Panc1 (cell line): ENCODE results near the gene CACNA1D. TPM values are rescaled to one million over a fixed set of nuclear protein-coding genes. Genes with fewer than 3 reads are reported as not detected.

Experiments used
- ATAC-seq: fragments of 200-7000 bp; cut with Tn5 transposase; 2 replicates; pipeline ENCODE4 v1.9.1; 2020; ENCODE audit warnings: mild to moderate bottlenecking, moderate library complexity
- BruUV-seq: library from RNA; stranded (reverse); fragments of 400-500 nt; replicated peaks from 2 replicates; lab custom pipeline; 2021; lab: Mats Ljungman, UMichigan
- CTCF ChIA-PET: fragments of 300-600 bp; sonication (Branson Sonifier 250); formaldehyde crosslinking; loops from one replicate; lab custom pipeline; 2022; ENCODE audit warnings: antibody characterized with exemption; lab: Charles Lee
- POLR2A ChIA-PET: fragments of 300-600 bp; sonication (Branson Sonifier 250); formaldehyde crosslinking; loops from one replicate; lab custom pipeline; 2022; ENCODE audit warnings: antibody characterized with exemption; lab: Charles Lee
- DNase-seq: peaks from one replicate; pipeline ENCODE4 v3.0.0-alpha.2; 2010; ENCODE audit warnings: low read depth, low spot score
- H3K27ac ChIP-seq: 2 replicates; pipeline ENCODE4 v1.5.1; 2011; ENCODE audit warnings: mild to moderate bottlenecking, low read length, inconsistent platforms
- H3K27me3 ChIP-seq: fragments of 200-500 bp; sonication (Bioruptor generic); 2 replicates; pipeline ENCODE4 v1.6.0; 2014; ENCODE audit warnings: low read length, inconsistent platforms; ENCODE audit not compliant: control insufficient read depth, insufficient read depth
- H3K36me3 ChIP-seq: fragments of 200-500 bp; sonication (Bioruptor generic); 2 replicates; pipeline ENCODE4 v1.5.1; 2014; ENCODE audit warnings: inconsistent platforms, mild to moderate bottlenecking, low read length, moderate library complexity; ENCODE audit not compliant: control insufficient read depth, insufficient read depth
- H3K4me1 ChIP-seq: 2 replicates; pipeline ENCODE4 v1.5.1; 2011; ENCODE audit warnings: inconsistent platforms, mild to moderate bottlenecking, low read length, moderate library complexity; ENCODE audit not compliant: control insufficient read depth, insufficient read depth
- H3K4me3 ChIP-seq, 2 experiments: 2 replicates each; pipeline ENCODE4 v1.5.1; 2011 to 2012; ENCODE audit warnings: low read depth in 2 of 2, low read length in 2 of 2, mild to moderate bottlenecking in 2 of 2, inconsistent platforms in 1 of 2, moderate library complexity in 1 of 2
- H3K9me3 ChIP-seq: fragments of 200-500 bp; sonication (Bioruptor generic); 2 replicates; pipeline ENCODE4 v1.5.1; 2014; ENCODE audit warnings: low read depth, mild to moderate bottlenecking, inconsistent platforms, low read length, moderate library complexity; ENCODE audit not compliant: control insufficient read depth, insufficient read depth
- CTCF ChIP-seq: fragments of 450-650 bp; IDR thresholded peaks from 2 replicates; pipeline ENCODE4 v1.5.1; 2017; ENCODE audit warnings: mild to moderate bottlenecking
- POLR2AphosphoS5 ChIP-seq: IDR thresholded peaks from 2 replicates; pipeline ENCODE4 v1.6.1; 2012; ENCODE audit warnings: mild to moderate bottlenecking, low read depth, low read length, moderate library complexity
- REST ChIP-seq, 2 experiments: IDR thresholded peaks; 2 replicates each; pipeline ENCODE4 v1.6.1; 2011 to 2012; ENCODE audit warnings: low read depth in 2 of 2, control low read depth in 1 of 2, low read length in 1 of 2, mild to moderate bottlenecking in 1 of 2, moderate library complexity in 1 of 2; ENCODE audit not compliant: insufficient read depth in 1 of 2
- SIN3A ChIP-seq: IDR thresholded peaks from 2 replicates; pipeline ENCODE4 v1.6.1; 2012; ENCODE audit warnings: low read depth, mild to moderate bottlenecking, low read length, moderate library complexity, borderline replicate concordance; ENCODE audit not compliant: insufficient read depth
- TCF7L2 ChIP-seq: IDR thresholded peaks from 2 replicates; pipeline ENCODE4 v1.6.1; 2011; ENCODE audit warnings: mild to moderate bottlenecking, low read depth, low read length, inconsistent platforms
- in situ Hi-C: cut with HindIII; loops from 2 replicates; pipeline ENCODE4 v1.10.0; 2016; ENCODE audit warnings: low sequenced_read_pairs, low pct_unique_long_range_greater_than_20kb
- intact Hi-C: fragments of 100-400 bp; cut with micrococcal nuclease; formaldehyde crosslinking; loops from one replicate; pipeline ENCODE4 v1.10.0; 2022; ENCODE audit not compliant: unreplicated experiment
- total RNA-seq: library from RNA; stranded (reverse); gene quantifications from one replicate; pipeline ENCODE4 v1.2.1, GENCODE V29; 2021; ENCODE audit not compliant: unreplicated experiment

CACNA1D gene
- total RNA-seq, 1 experiment from 2014 or later = 23.0 TPM

- in situ Hi-C loops (no loop called here), intact Hi-C loops (no loop called here)
- no peak for ATAC-seq
- H3K4me1 ChIP-seq = no peaks in the 10 kb centered on the region
- no peaks in the 10 kb centered on the region for H3K27me3 ChIP-seq
- TF ChIP-seq REST (IDR thresholded peaks at IDR 0.05; ENCODE audit: insufficient read depth in 1 of 2, low read depth in 2 of 2, low read length in 1 of 2) = no peak
- TF ChIP-seq POLR2AphosphoS5 = no peak
- no peak for TF ChIP-seq CTCF
- no peak for TF ChIP-seq SIN3A
- no peak for TF ChIP-seq TCF7L2
- no peaks in the 10 kb centered on the region for H3K9me3 ChIP-seq
- DNase-seq = no peak
- no TSS peak for BruUV-seq
- H3K4me3 ChIP-seq = no peak overlapping the region
- ChIA-PET POLR2A (no interaction called here), CTCF (no interaction called here)
- no peak overlapping the region for H3K27ac ChIP-seq
- H3K36me3 ChIP-seq = no peaks in the 10 kb centered on the region
Observed at GRCh38 chr3:53545310-53545995, 51.0 kb downstream of the CACNA1D start.

- no TSS peak for BruUV-seq
- no peaks in the 10 kb centered on the region for H3K27me3 ChIP-seq
- in situ Hi-C loops = no loop called here
- no peaks in the 10 kb centered on the region for H3K4me1 ChIP-seq
- ATAC-seq (no peak), DNase-seq (no peak)
- no peak overlapping the region for H3K4me3 ChIP-seq
- ChIA-PET POLR2A (no interaction called here), CTCF (no interaction called here)
- H3K36me3 ChIP-seq = no peaks in the 10 kb centered on the region
- intact Hi-C loops = no loop called here
- no peaks in the 10 kb centered on the region for H3K9me3 ChIP-seq
- no peak for TF ChIP-seq POLR2AphosphoS5
- TF ChIP-seq SIN3A = no peak
- no peak for TF ChIP-seq TCF7L2
- no peak for TF ChIP-seq REST (IDR thresholded peaks at IDR 0.05; ENCODE audit: insufficient read depth in 1 of 2, low read depth in 2 of 2, low read length in 1 of 2)
- TF ChIP-seq CTCF = no peak
- H3K27ac ChIP-seq = no peak overlapping the region
Observed at GRCh38 chr3:53545996-53546359, 51.6 kb downstream of the CACNA1D start.
